Gastrocnemius medialis (tissue), 4 donors: ENCODE measurements around the gene AFG3L2.

Experiments
- POLR2A ChIP-seq, 2 donors: fragments of 450-650 bp; IDR thresholded peaks; one replicate each; pipeline ENCODE4 v1.6.1; 2017; ENCODE audit warnings: antibody characterized with exemption in 2 of 2, mild to moderate bottlenecking in 2 of 2, moderate library complexity in 2 of 2
- TF ChIP-seq, protein P1 (sequence below), 5 experiments: fragments of 450-650 bp in 3 of 5; fragments of 200-600 bp in 2 of 5; sonication (generic) in 2 of 5; IDR thresholded peaks in 4 of 5; conservative IDR thresholded peaks in 1 of 5; 1 replicate in 4 of 5; 2 replicates in 1 of 5; pipeline ENCODE4 v1.5.1; 2016 to 2019; ENCODE audit warnings: antibody characterized with exemption in 5 of 5, mild to moderate bottlenecking in 3 of 5, moderate library complexity in 3 of 5

DNA sequence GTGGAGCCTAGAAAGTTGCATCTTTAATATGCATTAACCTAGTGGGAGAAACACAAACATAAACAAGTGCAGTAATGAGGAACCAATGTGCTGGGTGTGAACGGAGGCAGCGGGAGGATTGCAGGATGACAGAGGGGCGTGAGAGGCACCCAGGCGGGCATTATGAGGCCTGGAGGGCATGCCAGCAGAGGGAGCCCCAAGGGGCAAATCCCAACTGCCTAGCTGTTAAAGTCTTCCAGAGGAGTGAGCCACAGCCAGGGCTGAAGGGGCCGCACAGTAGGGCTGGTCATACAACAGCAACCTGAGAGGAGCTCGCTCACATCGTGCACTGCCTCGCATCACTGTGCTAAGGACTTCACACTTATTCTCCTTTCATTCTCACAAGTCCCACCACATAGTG lies 17.4 kb upstream of the AFG3L2 start:
- TF ChIP-seq, protein P1, sequence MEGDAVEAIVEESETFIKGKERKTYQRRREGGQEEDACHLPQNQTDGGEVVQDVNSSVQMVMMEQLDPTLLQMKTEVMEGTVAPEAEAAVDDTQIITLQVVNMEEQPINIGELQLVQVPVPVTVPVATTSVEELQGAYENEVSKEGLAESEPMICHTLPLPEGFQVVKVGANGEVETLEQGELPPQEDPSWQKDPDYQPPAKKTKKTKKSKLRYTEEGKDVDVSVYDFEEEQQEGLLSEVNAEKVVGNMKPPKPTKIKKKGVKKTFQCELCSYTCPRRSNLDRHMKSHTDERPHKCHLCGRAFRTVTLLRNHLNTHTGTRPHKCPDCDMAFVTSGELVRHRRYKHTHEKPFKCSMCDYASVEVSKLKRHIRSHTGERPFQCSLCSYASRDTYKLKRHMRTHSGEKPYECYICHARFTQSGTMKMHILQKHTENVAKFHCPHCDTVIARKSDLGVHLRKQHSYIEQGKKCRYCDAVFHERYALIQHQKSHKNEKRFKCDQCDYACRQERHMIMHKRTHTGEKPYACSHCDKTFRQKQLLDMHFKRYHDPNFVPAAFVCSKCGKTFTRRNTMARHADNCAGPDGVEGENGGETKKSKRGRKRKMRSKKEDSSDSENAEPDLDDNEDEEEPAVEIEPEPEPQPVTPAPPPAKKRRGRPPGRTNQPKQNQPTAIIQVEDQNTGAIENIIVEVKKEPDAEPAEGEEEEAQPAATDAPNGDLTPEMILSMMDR (IDR thresholded peaks at IDR 0.05 in 4 of 5, conservative IDR thresholded peaks at IDR 0.05 in 1 of 5): no peak
- no peak for TF ChIP-seq POLR2A (IDR thresholded peaks at IDR 0.05)
